SU-DHL-6 (cell line): Measurements from ENCODE around the gene ANKRD33B.

Experiments used
- EZH2phosphoT487 ChIP-seq: fragments of 200-600 bp; sonication (generic), shearing (Covaris generic); conservative IDR thresholded peaks from 2 replicates; pipeline ENCODE4 v1.6.1; 2018; ENCODE audit warnings: mild to moderate bottlenecking, antibody characterized with exemption, low read length, moderate library complexity, mixed read lengths
- TF ChIP-seq, protein P1 (sequence below): fragments of 200-600 bp; sonication (generic); IDR thresholded peaks from one replicate; pipeline ENCODE4 v1.5.1; 2017; ENCODE audit warnings: antibody characterized with exemption, mild to moderate bottlenecking, low read length, moderate library complexity; ENCODE audit not compliant: insufficient read depth, poor library complexity, severe bottlenecking

- TF ChIP-seq, protein P1, sequence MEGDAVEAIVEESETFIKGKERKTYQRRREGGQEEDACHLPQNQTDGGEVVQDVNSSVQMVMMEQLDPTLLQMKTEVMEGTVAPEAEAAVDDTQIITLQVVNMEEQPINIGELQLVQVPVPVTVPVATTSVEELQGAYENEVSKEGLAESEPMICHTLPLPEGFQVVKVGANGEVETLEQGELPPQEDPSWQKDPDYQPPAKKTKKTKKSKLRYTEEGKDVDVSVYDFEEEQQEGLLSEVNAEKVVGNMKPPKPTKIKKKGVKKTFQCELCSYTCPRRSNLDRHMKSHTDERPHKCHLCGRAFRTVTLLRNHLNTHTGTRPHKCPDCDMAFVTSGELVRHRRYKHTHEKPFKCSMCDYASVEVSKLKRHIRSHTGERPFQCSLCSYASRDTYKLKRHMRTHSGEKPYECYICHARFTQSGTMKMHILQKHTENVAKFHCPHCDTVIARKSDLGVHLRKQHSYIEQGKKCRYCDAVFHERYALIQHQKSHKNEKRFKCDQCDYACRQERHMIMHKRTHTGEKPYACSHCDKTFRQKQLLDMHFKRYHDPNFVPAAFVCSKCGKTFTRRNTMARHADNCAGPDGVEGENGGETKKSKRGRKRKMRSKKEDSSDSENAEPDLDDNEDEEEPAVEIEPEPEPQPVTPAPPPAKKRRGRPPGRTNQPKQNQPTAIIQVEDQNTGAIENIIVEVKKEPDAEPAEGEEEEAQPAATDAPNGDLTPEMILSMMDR, result no peak
- no peak for TF ChIP-seq EZH2phosphoT487
These were observed 142.5 kb downstream of the ANKRD33B start for GRCh38 chr5:10706326-10706725.
